HG03521 (cell line): ENCODE data around the gene PCBP4.
"Not testable (repeated sequence)": the region's sequence is repeated elsewhere in the genome, so short reads cannot be mapped to it uniquely, and the experiment has no call there.

Experiments
- ATAC-seq: cut with Tn5 transposase; IDR thresholded peaks from one replicate; pipeline ENCODE4 v1.9.1; 2021; ENCODE audit warnings: mild to moderate bottlenecking, moderate library complexity; ENCODE audit not compliant: unreplicated experiment

The PCBP4 gene

DNA sequence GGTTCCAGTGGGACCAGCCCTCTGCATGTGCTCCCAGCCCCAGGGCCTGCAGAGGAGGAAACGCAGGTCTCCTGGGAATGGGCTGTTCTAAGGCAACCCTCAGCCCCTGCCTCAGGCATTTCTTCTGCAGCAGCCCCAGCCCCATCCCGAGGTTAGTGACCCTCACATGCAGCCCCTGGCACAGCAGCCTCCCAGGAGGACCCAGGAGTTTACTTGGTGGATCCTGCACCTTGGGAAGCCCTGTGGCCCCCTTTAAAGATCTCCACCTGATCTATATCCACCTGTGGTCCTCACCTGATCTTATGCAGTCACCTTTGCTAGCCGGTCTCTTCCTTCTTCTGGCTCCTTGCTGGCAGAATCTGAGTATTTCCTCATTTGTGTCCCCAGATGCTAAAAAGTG is 38.3 kb downstream of the PCBP4 start:
- not testable (repeated sequence) for ATAC-seq

DNA sequence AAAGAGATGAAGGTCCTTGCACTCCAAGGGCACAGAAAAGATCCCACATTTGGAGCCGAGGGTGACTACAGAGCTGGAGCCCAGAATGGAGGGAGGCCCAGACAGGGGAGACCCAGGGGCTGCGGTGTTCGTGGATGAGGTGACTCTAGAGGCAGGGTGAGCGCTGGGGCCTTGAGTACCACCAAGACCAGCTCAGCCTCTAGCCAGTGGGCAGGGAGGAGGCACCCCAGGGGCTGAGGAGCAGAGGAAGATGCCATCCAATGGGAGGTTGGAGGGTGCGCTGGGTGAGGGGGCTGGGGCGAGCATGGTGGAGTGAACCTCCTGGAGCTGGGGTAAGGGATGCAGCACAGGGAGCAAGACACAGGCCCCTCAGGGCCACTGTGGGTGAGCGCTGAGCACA is 38.8 kb downstream of the PCBP4 start:
- no peak for ATAC-seq

DNA sequence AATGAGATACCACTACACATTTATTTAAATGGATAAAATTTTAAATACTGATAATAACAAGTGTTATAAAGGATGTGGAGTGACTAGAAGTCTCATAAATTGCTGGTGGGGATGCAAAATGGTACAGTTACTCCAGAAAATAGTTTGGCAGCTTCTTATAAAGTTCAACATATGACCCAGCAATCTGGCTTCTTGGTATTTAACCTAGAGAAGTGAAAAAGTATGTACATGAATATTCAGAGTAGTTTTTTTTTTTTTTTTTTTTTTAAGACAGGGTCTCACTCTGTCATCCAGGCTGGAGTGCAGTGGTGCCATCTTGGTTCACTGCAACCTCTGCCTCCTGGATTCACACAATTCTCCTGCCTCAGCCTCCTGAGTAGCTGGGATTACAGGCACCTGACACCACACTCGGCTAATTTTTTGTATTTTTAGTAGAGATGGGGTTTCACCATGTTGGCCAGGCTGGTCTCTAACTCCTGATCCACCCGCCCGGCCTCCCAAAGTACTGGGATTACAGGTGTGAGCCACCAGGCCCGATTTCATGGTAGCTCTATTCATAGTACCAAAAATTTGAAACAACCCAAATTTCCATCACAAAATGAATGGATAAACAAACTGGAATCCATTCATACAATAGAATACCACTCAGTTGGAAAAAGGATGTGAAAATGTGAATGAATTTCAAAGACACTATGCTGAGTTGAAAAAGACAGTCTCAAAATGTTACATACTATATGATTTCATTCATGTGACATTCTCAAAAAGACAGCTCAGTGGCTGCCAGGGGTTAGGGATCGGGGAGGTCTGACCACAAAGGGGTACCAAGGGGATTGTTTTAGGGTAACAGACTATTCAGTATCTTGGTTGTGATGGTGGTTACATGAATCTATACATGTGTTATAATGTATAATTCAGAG is 39.9 kb downstream of the PCBP4 start:
- ATAC-seq, result no peak

DNA sequence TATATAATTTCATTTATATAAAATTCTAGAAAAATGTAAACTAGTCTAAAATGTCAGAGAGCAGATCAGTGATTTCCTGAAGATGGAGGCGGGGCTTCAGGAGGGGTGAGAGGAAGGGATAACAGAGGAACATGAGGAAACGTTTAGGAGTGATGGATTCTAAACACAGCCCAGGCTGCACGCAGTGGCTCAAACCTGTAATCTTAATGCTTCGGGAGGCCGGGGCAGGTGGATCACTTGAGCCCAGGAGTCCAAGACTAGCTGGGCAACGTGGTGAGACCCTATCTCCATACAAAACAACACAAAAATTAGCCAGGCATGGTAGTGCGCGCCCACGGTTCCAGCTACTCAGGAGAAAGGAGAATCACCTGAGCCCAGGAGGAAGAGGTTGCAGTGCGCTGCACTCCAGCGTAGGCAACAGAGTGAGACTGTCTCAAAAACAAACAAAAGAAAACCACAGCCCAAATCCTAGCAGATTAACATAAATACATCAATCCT is 46.1 kb downstream of the PCBP4 start:
- no peak for ATAC-seq

DNA sequence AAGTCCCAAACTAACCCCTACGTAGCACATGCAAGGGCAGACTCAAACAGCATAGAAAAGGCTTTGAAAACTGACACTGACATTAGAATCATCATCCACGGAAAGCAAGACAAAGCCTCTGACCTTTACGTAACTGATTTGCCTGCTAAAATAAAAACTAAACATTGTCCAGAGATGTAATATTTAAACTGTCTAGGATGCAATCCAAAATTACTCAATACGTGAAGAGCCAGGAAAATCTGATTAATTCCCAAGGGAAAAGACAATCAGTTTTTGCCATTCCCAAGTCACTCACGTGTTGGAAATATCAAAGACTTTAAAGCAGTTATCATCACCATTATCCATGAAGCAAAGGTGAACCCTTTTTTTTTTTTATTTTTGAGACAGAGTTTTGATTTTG is 50.8 kb downstream of the PCBP4 start:
- ATAC-seq, result no peak

DNA sequence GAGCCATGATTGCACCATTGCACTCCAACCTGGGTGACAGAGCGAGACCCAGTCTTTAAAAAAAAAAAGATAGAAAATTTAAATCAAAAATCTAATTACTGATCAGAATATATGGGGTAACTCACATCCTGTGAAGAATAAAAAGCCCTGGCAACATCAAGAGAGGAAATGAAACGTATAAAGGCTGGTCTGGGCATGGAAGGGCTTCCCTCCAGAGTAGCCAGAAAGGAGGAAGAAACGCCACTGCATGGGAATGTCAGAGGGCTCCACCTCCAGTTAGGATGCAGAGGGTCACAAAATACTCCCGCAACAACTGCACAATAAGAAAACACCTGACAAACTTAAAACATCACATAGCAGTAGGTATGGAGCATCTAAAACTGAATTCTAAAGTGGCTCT is 59.2 kb downstream of the PCBP4 start:
- ATAC-seq, result no peak
